ENCODE results near the gene TAGLN3.

- TF ChIP-seq POLR2AphosphoS5 (IDR thresholded peaks at IDR 0.05; ENCODE audit: insufficient read depth, low read depth, low read length) = no peak
- no peak for TF ChIP-seq CTCF (IDR thresholded peaks at IDR 0.05; ENCODE audit: extremely low read depth in 1 of 2, insufficient read depth in 1 of 2, low read depth in 1 of 2, low read length in 2 of 2)
These were observed 33.2 kb upstream of the TAGLN3 start for GRCh38 chr3:111965484-111965883.

Measured in endothelial cell of umbilical vein (primary cell).